IPS DF 6.9 (cell line): ENCODE measurements around the gene MRPS34.

Source experiments
- DNase-seq: peaks from one replicate; pipeline ENCODE4 v3.0.0-alpha.2; 2013; ENCODE audit warnings: low read depth, low spot score
- H3K27ac ChIP-seq: one replicate; pipeline ENCODE4 v1.5.1; 2013; ENCODE audit warnings: low read length, control low read depth
- H3K27me3 ChIP-seq: 2 replicates; pipeline ENCODE4 v1.6.1; 2013; ENCODE audit warnings: mild to moderate bottlenecking, low read length; ENCODE audit not compliant: control insufficient read depth, insufficient read depth
- H3K36me3 ChIP-seq: 2 replicates; pipeline ENCODE4 v1.6.1; 2013; ENCODE audit warnings: low read length; ENCODE audit not compliant: control insufficient read depth, insufficient read depth
- H3K4me1 ChIP-seq: 2 replicates; pipeline ENCODE4 v1.6.1; 2013; ENCODE audit warnings: low read length; ENCODE audit not compliant: control insufficient read depth, insufficient read depth
- H3K4me3 ChIP-seq: 2 replicates; pipeline ENCODE4 v1.5.1; 2013; ENCODE audit warnings: mild to moderate bottlenecking, low read length
- H3K9me3 ChIP-seq: 2 replicates; pipeline ENCODE4 v1.6.1; 2013; ENCODE audit warnings: low read length, inconsistent platforms; ENCODE audit not compliant: control insufficient read depth, insufficient read depth
- WGBS: extraction: QIAGEN DNeasy Blood & Tissue Kit; methylation state at CpG from one replicate; pipeline ENCODE4 v1.1.7; 2013; ENCODE audit warnings: mixed read lengths, missing lambda C conversion rate; ENCODE audit not compliant: insufficient read length, insufficient coverage; 5-methylcytosine and 5-hydroxymethylcytosine counted together

Gene MRPS34

GRCh38 chr16:1747934-1748333 lies 25.0 kb downstream of the MRPS34 start:
- H3K36me3 ChIP-seq, result peaks cover 13% of the 10 kb centered on the region
- H3K9me3 ChIP-seq, result no peaks in the 10 kb centered on the region
- no peak overlapping the region for H3K27ac ChIP-seq
- H3K27me3 ChIP-seq, result no peaks in the 10 kb centered on the region
- no peak for DNase-seq
- no CpG with 5 or more reads among the region's 11 CpGs for WGBS
- H3K4me3 ChIP-seq, result no peak overlapping the region; the same call in 1 of the 2 replicates
- no peaks in the 10 kb centered on the region for H3K4me1 ChIP-seq

- no peaks in the 10 kb centered on the region for H3K4me1 ChIP-seq
- peaks cover 10% of the 10 kb centered on the region for H3K36me3 ChIP-seq
- no CpG with 5 or more reads among the region's 31 CpGs for WGBS
- H3K4me3 ChIP-seq, result no peak overlapping the region
- no peaks in the 10 kb centered on the region for H3K9me3 ChIP-seq
- no peak for DNase-seq
- H3K27me3 ChIP-seq, result no peaks in the 10 kb centered on the region
- no peak overlapping the region for H3K27ac ChIP-seq
These were observed 26.2 kb downstream of the MRPS34 start for GRCh38 chr16:1746693-1747195.

GRCh38 chr16:1745900-1746692 lies 26.8 kb downstream of the MRPS34 start:
- Histone ChIP-seq H3K27ac (no peak overlapping the region), H3K27me3 (no peaks in the 10 kb centered on the region), H3K36me3 (peaks cover 10% of the 10 kb centered on the region), H3K4me3 (no peak overlapping the region), H3K9me3 (no peaks in the 10 kb centered on the region), H3K4me1 (no peaks in the 10 kb centered on the region)
- DNase-seq, result no peak
- no CpG with 5 or more reads among the region's 29 CpGs for WGBS

- WGBS, result no CpG with 5 or more reads among the region's 25 CpGs
- Histone ChIP-seq H3K4me1 (no peaks in the 10 kb centered on the region), H3K27ac (no peak overlapping the region), H3K36me3 (peaks cover 10% of the 10 kb centered on the region), H3K27me3 (no peaks in the 10 kb centered on the region), H3K4me3 (no peak overlapping the region), H3K9me3 (no peaks in the 10 kb centered on the region)
- no peak for DNase-seq
These were observed 27.6 kb downstream of the MRPS34 start for GRCh38 chr16:1745181-1745899.

GRCh38 chr16:1744338-1744840 lies 28.5 kb downstream of the MRPS34 start:
- Histone ChIP-seq H3K36me3 (peaks cover 10% of the 10 kb centered on the region), H3K4me3 (no peak overlapping the region), H3K27me3 (no peaks in the 10 kb centered on the region), H3K4me1 (no peaks in the 10 kb centered on the region), H3K9me3 (no peaks in the 10 kb centered on the region), H3K27ac (no peak overlapping the region)
- no CpG with 5 or more reads among the region's 24 CpGs for WGBS
- no peak for DNase-seq

- H3K36me3 ChIP-seq, result peaks cover 10% of the 10 kb centered on the region
- DNase-seq, result no peak
- H3K27ac ChIP-seq, result no peak overlapping the region
- no peak overlapping the region for H3K4me3 ChIP-seq
- no CpG with 5 or more reads among the region's 32 CpGs for WGBS
- no peaks in the 10 kb centered on the region for H3K4me1 ChIP-seq
- H3K9me3 ChIP-seq, result no peaks in the 10 kb centered on the region
- H3K27me3 ChIP-seq, result no peaks in the 10 kb centered on the region
These were observed 29.3 kb downstream of the MRPS34 start for GRCh38 chr16:1743376-1744337.

- Histone ChIP-seq H3K9me3 (no peaks in the 10 kb centered on the region), H3K27ac (no peak overlapping the region), H3K4me3 (no peak overlapping the region), H3K27me3 (no peaks in the 10 kb centered on the region), H3K4me1 (no peaks in the 10 kb centered on the region), H3K36me3 (peaks cover 4% of the 10 kb centered on the region; the same call in 1 of the 2 replicates)
- no peak for DNase-seq
- WGBS, result no CpG with 5 or more reads among the region's 19 CpGs
These were observed 31.3 kb downstream of the MRPS34 start for GRCh38 chr16:1741553-1742165.

GRCh38 chr16:1740781-1741490 lies 32.0 kb downstream of the MRPS34 start:
- H3K4me1 ChIP-seq, result no peaks in the 10 kb centered on the region
- WGBS, result no CpG with 5 or more reads among the region's 30 CpGs
- no peaks in the 10 kb centered on the region for H3K9me3 ChIP-seq
- no peaks in the 10 kb centered on the region for H3K27me3 ChIP-seq
- H3K36me3 ChIP-seq, result peaks cover 4% of the 10 kb centered on the region; the same call in 1 of the 2 replicates
- no peak overlapping the region for H3K4me3 ChIP-seq
- DNase-seq, result no peak
- H3K27ac ChIP-seq, result no peak overlapping the region

- Histone ChIP-seq H3K36me3 (peaks cover 3% of the 10 kb centered on the region; the same call in 1 of the 2 replicates), H3K4me3 (no peak overlapping the region), H3K9me3 (no peaks in the 10 kb centered on the region), H3K27me3 (no peaks in the 10 kb centered on the region), H3K4me1 (no peaks in the 10 kb centered on the region), H3K27ac (no peak overlapping the region)
- no CpG with 5 or more reads among the region's 33 CpGs for WGBS
- DNase-seq, result no peak
These were observed 32.7 kb downstream of the MRPS34 start for GRCh38 chr16:1740234-1740633.
